HEK293T (cell line): ENCODE measurements around the gene PPM1N.

Experiments used
- CTCF ChIA-PET: fragments of 350-600 bp; formaldehyde crosslinking; extraction: SDS; loops from one replicate; lab custom pipeline; 2021; ENCODE audit warnings: antibody characterized with exemption, inconsistent platforms; lab: Yijun Ruan, JAX
- POLR2A ChIA-PET: fragments of 350-600 bp; formaldehyde crosslinking; extraction: SDS; loops from one replicate; lab custom pipeline; 2020; ENCODE audit warnings: antibody characterized with exemption, inconsistent platforms; lab: Yijun Ruan, JAX
- DNase-seq: peaks from one replicate; pipeline ENCODE4 v3.0.0; 2012; ENCODE audit warnings: mixed read lengths; ENCODE audit errors: extremely low spot score
- ARNT ChIP-seq: fragments of 450-650 bp; IDR thresholded peaks from 2 replicates; pipeline ENCODE4 v1.6.1; 2017; ENCODE audit warnings: mild to moderate bottlenecking
- BHLHE40 ChIP-seq: fragments of 450-650 bp; IDR thresholded peaks from 2 replicates; pipeline ENCODE4 v1.6.1; 2016; ENCODE audit warnings: mild to moderate bottlenecking, moderate library complexity, borderline replicate concordance
- CTBP1 ChIP-seq: fragments of 450-650 bp; IDR thresholded peaks from 2 replicates; pipeline ENCODE4 v1.6.1; 2016; ENCODE audit warnings: borderline replicate concordance
- ELF4 ChIP-seq: fragments of 450-650 bp; IDR thresholded peaks from 2 replicates; pipeline ENCODE4 v1.6.1; 2017; ENCODE audit warnings: antibody characterized with exemption
- FOXA1 ChIP-seq: fragments of 450-650 bp; IDR thresholded peaks from 2 replicates; pipeline ENCODE4 v1.6.1; 2016; ENCODE audit warnings: mild to moderate bottlenecking
- FOXK2 ChIP-seq: fragments of 450-650 bp; IDR thresholded peaks from 2 replicates; pipeline ENCODE4 v1.6.1; 2016; ENCODE audit warnings: mild to moderate bottlenecking
- FOXM1 ChIP-seq: fragments of 450-650 bp; IDR thresholded peaks from 2 replicates; pipeline ENCODE4 v1.6.1; 2017; ENCODE audit warnings: mild to moderate bottlenecking, borderline replicate concordance
- HDGF ChIP-seq: fragments of 450-650 bp; IDR thresholded peaks from 2 replicates; pipeline ENCODE4 v1.6.1; 2017; ENCODE audit warnings: antibody characterized with exemption, borderline replicate concordance
- L3MBTL2 ChIP-seq: fragments of 450-650 bp; conservative IDR thresholded peaks from 2 replicates; pipeline ENCODE4 v1.6.1; 2016; ENCODE audit warnings: mild to moderate bottlenecking
- LEF1 ChIP-seq: fragments of 450-650 bp; IDR thresholded peaks from 2 replicates; pipeline ENCODE4 v1.6.1; 2017; ENCODE audit warnings: mild to moderate bottlenecking, borderline replicate concordance
- NFRKB ChIP-seq: fragments of 450-650 bp; IDR thresholded peaks from 2 replicates; pipeline ENCODE4 v1.6.1; 2016; ENCODE audit warnings: mild to moderate bottlenecking, moderate library complexity
- PKNOX1 ChIP-seq: fragments of 450-650 bp; IDR thresholded peaks from 2 replicates; pipeline ENCODE4 v1.6.1; 2016
- SP1 ChIP-seq: fragments of 450-650 bp; IDR thresholded peaks from 2 replicates; pipeline ENCODE4 v1.6.1; 2017
- TARDBP ChIP-seq: fragments of 450-650 bp; IDR thresholded peaks from 2 replicates; pipeline ENCODE4 v1.6.1; 2016
- ZNF384 ChIP-seq: fragments of 450-650 bp; IDR thresholded peaks from 2 replicates; pipeline ENCODE4 v1.6.1; 2016

The PPM1N gene

GRCh38 chr19:45497791-45498190 lies 452 bp upstream of the PPM1N start:
- POLR2A ChIA-PET = interaction anchor here (0.7 kb wide), 1 partner anchor 8 kb away, joined by 4 read pairs; no protein-coding TSS in a partner anchor
- no peak for DNase-seq
- TF ChIP-seq ELF4 (no peak), NFRKB (no peak), TARDBP (no peak), BHLHE40 (no peak), L3MBTL2 (no peak), ZNF384 (no peak), FOXA1 (no peak), SP1 (no peak), CTBP1 (no peak), HDGF (no peak), ARNT (no peak), FOXM1 (no peak), LEF1 (no peak), PKNOX1 (no peak)
- CTCF ChIA-PET = interaction anchor here (1.0 kb wide), 1 partner anchor 19 kb away, joined by 3 read pairs; no protein-coding TSS in a partner anchor

DNA sequence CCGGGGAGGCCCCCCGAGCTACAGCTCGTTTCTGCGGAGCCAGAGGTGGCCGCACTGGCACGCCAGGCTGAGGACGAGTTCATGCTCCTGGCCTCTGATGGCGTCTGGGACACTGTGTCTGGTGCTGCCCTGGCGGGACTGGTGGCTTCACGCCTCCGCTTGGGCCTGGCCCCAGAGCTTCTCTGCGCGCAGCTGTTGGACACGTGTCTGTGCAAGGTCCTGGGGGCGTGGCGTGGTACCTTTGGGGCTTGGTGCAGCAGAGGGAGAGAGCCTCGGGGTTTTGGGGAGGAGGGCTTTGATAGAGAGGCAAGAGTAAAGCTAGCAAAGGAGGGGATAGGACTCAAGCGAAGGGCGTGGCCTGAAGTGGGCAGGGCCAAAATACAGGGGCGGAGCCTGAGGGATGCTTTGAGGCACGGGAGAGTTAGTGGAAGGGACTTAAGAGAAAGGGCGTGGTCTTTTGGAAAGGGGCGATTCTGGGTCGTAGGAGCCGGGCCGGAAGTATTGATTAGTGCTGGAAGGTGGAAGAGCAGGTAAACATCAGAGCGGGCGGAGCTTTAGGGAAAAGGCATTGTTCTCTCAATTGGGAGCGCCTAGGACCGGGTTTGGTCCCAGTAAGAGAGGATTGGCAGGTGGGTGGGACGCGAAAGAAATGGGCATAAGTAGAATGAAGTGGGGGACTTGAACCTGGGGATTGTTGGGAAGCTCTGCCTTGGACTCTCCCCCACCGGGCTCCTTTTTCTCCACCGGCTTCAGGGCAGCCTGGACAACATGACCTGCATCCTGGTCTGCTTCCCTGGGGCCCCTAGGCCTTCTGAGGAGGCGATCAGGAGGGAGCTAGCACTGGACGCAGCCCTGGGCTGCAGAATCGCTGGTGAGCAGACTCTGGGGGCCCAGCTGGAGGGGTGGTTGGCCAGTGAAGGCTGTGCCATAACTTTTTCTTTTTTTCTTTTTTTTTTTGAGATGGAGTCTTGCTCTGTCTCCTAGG lies 1.2 kb downstream of the PPM1N start:
- CTCF ChIA-PET = interaction anchor here (0.8 to 1.4 kb wide), 2 partner anchors 14 to 21 kb away, joined by 3 to 6 read pairs; no protein-coding TSS in a partner anchor
- TF ChIP-seq ELF4 (no peak), L3MBTL2 (peak; percentile 23; the same call in 1 of the 2 replicates)
- POLR2A ChIA-PET = interaction anchor here (1.1 kb wide), 1 partner anchor 94 kb away, joined by 5 read pairs; no protein-coding TSS in a partner anchor
- DNase-seq = peak; percentile 57

DNA sequence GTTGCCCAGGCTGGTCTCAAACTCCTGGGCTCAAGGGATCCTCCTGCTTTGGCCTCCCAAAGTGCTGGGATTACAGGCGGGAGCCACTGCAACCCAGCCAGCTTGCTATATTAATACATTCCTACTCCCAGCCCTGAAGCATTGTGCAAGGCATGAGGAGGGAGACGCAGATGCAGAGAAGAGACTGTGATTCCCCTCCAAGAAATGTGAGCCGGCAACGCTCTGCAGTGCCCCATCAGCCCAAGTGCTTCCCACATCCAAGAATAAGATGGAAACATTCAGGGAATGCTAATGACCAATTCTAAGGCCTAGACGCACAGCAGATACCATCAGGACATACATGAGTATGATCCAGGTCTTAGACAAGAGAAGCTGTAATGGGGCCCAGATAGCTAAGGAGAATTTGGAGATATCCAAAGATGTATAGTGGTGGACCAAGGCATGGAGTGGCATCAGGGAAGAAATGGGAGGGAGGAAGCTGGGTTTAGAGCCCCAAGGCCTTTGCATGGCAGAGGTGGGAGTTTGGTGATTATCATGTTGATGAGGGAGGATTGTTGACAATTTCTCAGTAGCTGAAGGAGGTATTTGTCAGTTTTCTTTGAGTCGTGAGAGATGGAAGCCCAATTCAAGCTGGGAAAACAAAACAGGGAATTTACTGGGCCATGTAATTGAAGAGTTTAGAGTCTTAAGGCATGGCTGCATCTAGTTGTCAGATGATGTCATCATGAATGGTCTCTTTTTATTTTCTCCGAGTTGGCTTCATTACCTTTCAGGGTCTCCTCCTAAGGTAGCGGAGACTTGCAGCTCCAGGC lies 2.9 kb downstream of the PPM1N start:
- CTCF ChIA-PET = no interaction called here
- POLR2A ChIA-PET = no interaction called here
- no peak for DNase-seq
- TF ChIP-seq SP1 = no peak
- TF ChIP-seq BHLHE40 = no peak
- TF ChIP-seq PKNOX1 = no peak
- TF ChIP-seq CTBP1 = no peak
- TF ChIP-seq L3MBTL2 = no peak
- TF ChIP-seq FOXK2 = no peak
- no peak for TF ChIP-seq LEF1

GRCh38 chr19:45501730-45502014 lies 3.4 kb downstream of the PPM1N start:
- DNase-seq = no peak
- POLR2A ChIA-PET = no interaction called here
- CTCF ChIA-PET = no interaction called here
- TF ChIP-seq FOXM1 = no peak
- TF ChIP-seq LEF1 = no peak
- no peak for TF ChIP-seq FOXK2
- TF ChIP-seq BHLHE40 = no peak
- no peak for TF ChIP-seq ELF4
- no peak for TF ChIP-seq FOXA1
- TF ChIP-seq PKNOX1 = no peak
- no peak for TF ChIP-seq HDGF
- TF ChIP-seq TARDBP = no peak
- TF ChIP-seq SP1 = no peak
- TF ChIP-seq CTBP1 = no peak
- TF ChIP-seq ARNT = no peak

DNA sequence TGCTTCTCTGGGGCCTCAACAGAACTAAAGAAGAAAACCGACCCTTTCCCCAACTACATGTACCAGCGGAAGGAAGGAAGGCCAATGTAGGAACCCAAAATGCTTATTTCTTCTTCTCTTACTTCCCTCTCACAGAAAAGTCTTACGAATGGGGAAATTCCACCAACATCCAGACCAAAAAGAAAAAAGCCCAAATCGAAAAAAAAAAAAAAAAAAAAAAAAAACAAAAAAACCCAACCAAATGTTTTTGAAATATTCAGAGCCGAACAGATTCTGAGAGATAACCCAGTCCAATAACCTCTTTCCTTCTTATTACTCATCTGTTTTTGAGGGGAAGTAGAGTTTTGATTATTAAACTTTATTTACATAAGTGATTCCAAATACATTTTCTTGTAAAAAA lies 3.9 kb downstream of the PPM1N start:
- DNase-seq = no peak
- ChIA-PET POLR2A (no interaction called here), CTCF (no interaction called here)
- TF ChIP-seq FOXK2 = no peak
- TF ChIP-seq ELF4 = no peak
- TF ChIP-seq ZNF384 = no peak
- no peak for TF ChIP-seq FOXA1
- TF ChIP-seq CTBP1 = no peak
- no peak for TF ChIP-seq FOXM1
- TF ChIP-seq LEF1 = no peak
- no peak for TF ChIP-seq PKNOX1
- no peak for TF ChIP-seq NFRKB
- TF ChIP-seq HDGF = no peak
